ENCODE results near the gene NHS.

GRCh38 chrX:17472424-17472823 lies 97.4 kb downstream of the NHS start:
- no peak for TF ChIP-seq EZH2 (IDR thresholded peaks at IDR 0.05; ENCODE audit: insufficient read depth, low read length)
- TF ChIP-seq CTCF (IDR thresholded peaks at IDR 0.05; ENCODE audit: insufficient read depth, low read depth, low read length) = no peak
